ENCODE results near the gene MLANA. TPM values are rescaled to one million over a fixed set of nuclear protein-coding genes. Genes with fewer than 3 reads are reported as not detected.
"Not testable (repeated sequence)": the region's sequence is repeated elsewhere in the genome, so short reads cannot be mapped to it uniquely, and the experiment has no call there.

Gene MLANA
- total RNA-seq, 1 donor from 2014 or later = not detected

DNA sequence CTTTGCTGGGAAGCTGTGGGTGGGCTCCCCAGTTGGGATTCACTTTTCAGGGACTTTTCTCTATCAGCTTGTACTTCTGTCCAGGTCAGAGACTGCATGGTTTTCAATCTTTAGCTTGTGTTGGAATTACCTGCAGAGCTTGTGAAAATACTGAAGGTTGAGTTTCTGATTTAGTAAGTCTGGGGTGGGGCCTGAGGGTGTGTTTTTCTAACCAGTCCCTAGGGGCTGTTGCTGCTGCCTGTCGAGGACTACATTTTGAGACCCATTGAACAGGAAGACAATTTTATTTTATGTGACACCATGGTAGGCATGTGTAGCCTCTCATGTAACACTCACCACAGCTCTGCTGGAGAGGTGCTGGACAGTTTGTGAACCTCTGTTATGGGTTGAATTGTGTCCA is 14.7 kb upstream of the MLANA start:
- no peak overlapping the region for H3K27ac ChIP-seq (ENCODE audit: low read depth, low read length)
- H3K9me3 ChIP-seq (ENCODE audit: insufficient read depth, low read depth, low read length) = no peaks in the 10 kb centered on the region
- Mint-ChIP-seq H3K36me3 (ENCODE audit: low read depth, unreplicated experiment) (peaks cover 2% of the 10 kb centered on the region), H3K4me1 (ENCODE audit: low read depth, unreplicated experiment) (peaks cover 19% of the 10 kb centered on the region), H3K4me3 (ENCODE audit: unreplicated experiment) (no peak overlapping the region), H3K27ac (ENCODE audit: unreplicated experiment) (no peak overlapping the region), H3K27me3 (ENCODE audit: low read depth, unreplicated experiment) (no peaks in the 10 kb centered on the region), H3K9me3 (ENCODE audit: unreplicated experiment) (peaks cover 2% of the 10 kb centered on the region)
- TF ChIP-seq, protein P1, sequence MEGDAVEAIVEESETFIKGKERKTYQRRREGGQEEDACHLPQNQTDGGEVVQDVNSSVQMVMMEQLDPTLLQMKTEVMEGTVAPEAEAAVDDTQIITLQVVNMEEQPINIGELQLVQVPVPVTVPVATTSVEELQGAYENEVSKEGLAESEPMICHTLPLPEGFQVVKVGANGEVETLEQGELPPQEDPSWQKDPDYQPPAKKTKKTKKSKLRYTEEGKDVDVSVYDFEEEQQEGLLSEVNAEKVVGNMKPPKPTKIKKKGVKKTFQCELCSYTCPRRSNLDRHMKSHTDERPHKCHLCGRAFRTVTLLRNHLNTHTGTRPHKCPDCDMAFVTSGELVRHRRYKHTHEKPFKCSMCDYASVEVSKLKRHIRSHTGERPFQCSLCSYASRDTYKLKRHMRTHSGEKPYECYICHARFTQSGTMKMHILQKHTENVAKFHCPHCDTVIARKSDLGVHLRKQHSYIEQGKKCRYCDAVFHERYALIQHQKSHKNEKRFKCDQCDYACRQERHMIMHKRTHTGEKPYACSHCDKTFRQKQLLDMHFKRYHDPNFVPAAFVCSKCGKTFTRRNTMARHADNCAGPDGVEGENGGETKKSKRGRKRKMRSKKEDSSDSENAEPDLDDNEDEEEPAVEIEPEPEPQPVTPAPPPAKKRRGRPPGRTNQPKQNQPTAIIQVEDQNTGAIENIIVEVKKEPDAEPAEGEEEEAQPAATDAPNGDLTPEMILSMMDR (IDR thresholded peaks at IDR 0.05; ENCODE audit: insufficient read depth, low read depth, low read length) = no peak
- TF ChIP-seq EZH2 (IDR thresholded peaks at IDR 0.05; ENCODE audit: insufficient read depth, low read length) = no peak
- H4K20me1 ChIP-seq (ENCODE audit: insufficient read depth, low read length) = no peaks in the 10 kb centered on the region
- H3K4me2 ChIP-seq (ENCODE audit: low read length) = no peak overlapping the region
- H3K4me1 ChIP-seq (ENCODE audit: insufficient read depth, low read length) = peaks cover 4% of the 10 kb centered on the region
- no peak overlapping the region for H3K9ac ChIP-seq (ENCODE audit: low read length)
- FAIRE-seq (no peak), DNase-seq (ENCODE audit: low read depth) (no peak)
- no peaks in the 10 kb centered on the region for H3K79me2 ChIP-seq (ENCODE audit: insufficient read depth, low read length)
- no peaks in the 10 kb centered on the region for H3K27me3 ChIP-seq (ENCODE audit: insufficient read depth, low read length)
- no peak overlapping the region for H3K4me3 ChIP-seq (ENCODE audit: insufficient read depth, low read depth, low read length)
- H2AFZ ChIP-seq (ENCODE audit: low read depth, low read length) = no peak overlapping the region
- H3K36me3 ChIP-seq (ENCODE audit: insufficient read depth, low read length) = no peaks in the 10 kb centered on the region

DNA sequence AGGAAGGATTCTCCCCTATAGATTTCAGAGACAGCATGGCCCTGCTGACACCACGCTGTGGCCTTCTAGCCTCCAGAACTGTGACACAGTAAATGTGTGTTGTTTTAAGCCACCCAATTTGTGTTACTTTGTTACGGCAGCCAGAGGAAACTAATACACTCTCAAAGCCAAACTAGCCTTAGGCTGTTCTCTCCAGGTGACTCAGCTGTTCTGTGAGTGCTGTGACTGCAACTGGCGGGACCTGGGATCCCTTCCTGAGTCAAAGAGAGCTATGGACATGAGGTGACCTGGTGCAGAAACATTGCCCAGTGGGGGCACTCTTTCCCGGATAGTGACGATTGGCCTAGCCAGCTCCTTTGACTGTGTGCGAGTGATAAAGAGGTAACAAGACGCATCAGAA is 14.0 kb upstream of the MLANA start:
- Mint-ChIP-seq H3K9me3 (ENCODE audit: unreplicated experiment) (peaks cover 2% of the 10 kb centered on the region), H3K27ac (ENCODE audit: unreplicated experiment) (no peak overlapping the region), H3K4me3 (ENCODE audit: unreplicated experiment) (no peak overlapping the region), H3K27me3 (ENCODE audit: low read depth, unreplicated experiment) (no peaks in the 10 kb centered on the region), H3K36me3 (ENCODE audit: low read depth, unreplicated experiment) (peaks cover 2% of the 10 kb centered on the region), H3K4me1 (ENCODE audit: low read depth, unreplicated experiment) (peaks cover 19% of the 10 kb centered on the region)
- H3K4me3 ChIP-seq (ENCODE audit: insufficient read depth, low read depth, low read length) = no peak overlapping the region
- H3K9ac ChIP-seq (ENCODE audit: low read length) = no peak overlapping the region
- no peaks in the 10 kb centered on the region for H3K27me3 ChIP-seq (ENCODE audit: insufficient read depth, low read length)
- no peak for FAIRE-seq
- no peaks in the 10 kb centered on the region for H4K20me1 ChIP-seq (ENCODE audit: insufficient read depth, low read length)
- DNase-seq (ENCODE audit: low read depth) = no peak
- no peak overlapping the region for H2AFZ ChIP-seq (ENCODE audit: low read depth, low read length)
- H3K79me2 ChIP-seq (ENCODE audit: insufficient read depth, low read length) = no peaks in the 10 kb centered on the region
- no peak overlapping the region for H3K4me2 ChIP-seq (ENCODE audit: low read length)
- H3K27ac ChIP-seq (ENCODE audit: low read depth, low read length) = no peak overlapping the region
- no peaks in the 10 kb centered on the region for H3K36me3 ChIP-seq (ENCODE audit: insufficient read depth, low read length)
- peaks cover 4% of the 10 kb centered on the region for H3K4me1 ChIP-seq (ENCODE audit: insufficient read depth, low read length)
- H3K9me3 ChIP-seq (ENCODE audit: insufficient read depth, low read depth, low read length) = no peaks in the 10 kb centered on the region
- no peak for TF ChIP-seq EZH2 (IDR thresholded peaks at IDR 0.05; ENCODE audit: insufficient read depth, low read length)
- TF ChIP-seq, protein P1 (IDR thresholded peaks at IDR 0.05; ENCODE audit: insufficient read depth, low read depth, low read length) = no peak

DNA sequence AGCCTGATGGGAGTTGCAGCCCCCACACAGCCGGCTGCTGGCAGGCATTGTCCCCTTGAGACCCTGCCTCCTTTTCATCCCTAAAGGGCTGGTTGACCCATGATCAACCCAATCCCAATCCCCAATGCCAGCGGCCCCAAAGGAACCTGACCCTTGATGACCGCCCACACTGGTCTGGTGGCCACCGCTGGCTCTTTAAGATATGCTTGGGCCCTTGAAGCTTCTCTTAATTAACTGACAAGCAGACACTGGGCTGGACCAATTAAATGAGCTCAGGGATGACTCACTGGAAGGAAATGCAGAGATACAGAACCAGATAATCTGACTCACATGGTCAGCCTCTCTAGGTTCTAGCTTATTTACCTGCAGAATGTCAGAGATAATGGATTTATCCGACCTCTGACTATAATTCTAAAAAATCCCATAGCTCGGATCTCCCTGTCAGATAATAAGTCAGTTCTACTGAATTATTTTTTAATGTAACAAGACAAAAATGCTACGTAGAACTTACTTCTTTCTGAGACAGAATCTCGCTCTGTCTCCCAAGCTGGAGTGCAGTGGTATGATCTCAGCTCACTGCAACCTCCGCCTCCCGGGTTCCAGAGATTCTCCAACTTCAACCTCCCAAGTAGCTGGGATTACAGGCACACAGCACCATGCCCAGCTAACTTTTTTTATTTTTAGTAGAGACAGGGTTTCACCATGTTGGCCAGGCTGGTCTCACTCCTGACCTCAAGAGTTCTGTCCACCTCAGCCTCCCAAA is 11.1 kb upstream of the MLANA start:
- Histone ChIP-seq H3K4me3 (ENCODE audit: insufficient read depth, low read depth, low read length) (peak overlapping the region; percentile 41), H3K9me3 (ENCODE audit: insufficient read depth, low read depth, low read length) (no peaks in the 10 kb centered on the region), H3K9ac (ENCODE audit: low read length) (no peak overlapping the region), H3K79me2 (ENCODE audit: insufficient read depth, low read length) (no peaks in the 10 kb centered on the region), H3K4me1 (ENCODE audit: insufficient read depth, low read length) (peaks cover 4% of the 10 kb centered on the region), H2AFZ (ENCODE audit: low read depth, low read length) (peak overlapping the region; percentile 13), H3K27ac (ENCODE audit: low read depth, low read length) (peak overlapping the region; percentile 14), H3K4me2 (ENCODE audit: low read length) (peak overlapping the region; percentile 77), H3K36me3 (ENCODE audit: insufficient read depth, low read length) (no peaks in the 10 kb centered on the region), H4K20me1 (ENCODE audit: insufficient read depth, low read length) (no peaks in the 10 kb centered on the region), H3K27me3 (ENCODE audit: insufficient read depth, low read length) (no peaks in the 10 kb centered on the region)
- Mint-ChIP-seq H3K27me3 (ENCODE audit: low read depth, unreplicated experiment) (no peaks in the 10 kb centered on the region), H3K4me3 (ENCODE audit: unreplicated experiment) (no peak overlapping the region), H3K36me3 (ENCODE audit: low read depth, unreplicated experiment) (no peaks in the 10 kb centered on the region), H3K4me1 (ENCODE audit: low read depth, unreplicated experiment) (peaks cover 19% of the 10 kb centered on the region), H3K27ac (ENCODE audit: unreplicated experiment) (peak overlapping the region; percentile 89), H3K9me3 (ENCODE audit: unreplicated experiment) (peaks cover 2% of the 10 kb centered on the region)
- no peak for TF ChIP-seq EZH2 (IDR thresholded peaks at IDR 0.05; ENCODE audit: insufficient read depth, low read length)
- TF ChIP-seq, protein P1 (IDR thresholded peaks at IDR 0.05; ENCODE audit: insufficient read depth, low read depth, low read length) = no peak
- DNase-seq (ENCODE audit: low read depth) (peak; percentile 87), FAIRE-seq (no peak)

DNA sequence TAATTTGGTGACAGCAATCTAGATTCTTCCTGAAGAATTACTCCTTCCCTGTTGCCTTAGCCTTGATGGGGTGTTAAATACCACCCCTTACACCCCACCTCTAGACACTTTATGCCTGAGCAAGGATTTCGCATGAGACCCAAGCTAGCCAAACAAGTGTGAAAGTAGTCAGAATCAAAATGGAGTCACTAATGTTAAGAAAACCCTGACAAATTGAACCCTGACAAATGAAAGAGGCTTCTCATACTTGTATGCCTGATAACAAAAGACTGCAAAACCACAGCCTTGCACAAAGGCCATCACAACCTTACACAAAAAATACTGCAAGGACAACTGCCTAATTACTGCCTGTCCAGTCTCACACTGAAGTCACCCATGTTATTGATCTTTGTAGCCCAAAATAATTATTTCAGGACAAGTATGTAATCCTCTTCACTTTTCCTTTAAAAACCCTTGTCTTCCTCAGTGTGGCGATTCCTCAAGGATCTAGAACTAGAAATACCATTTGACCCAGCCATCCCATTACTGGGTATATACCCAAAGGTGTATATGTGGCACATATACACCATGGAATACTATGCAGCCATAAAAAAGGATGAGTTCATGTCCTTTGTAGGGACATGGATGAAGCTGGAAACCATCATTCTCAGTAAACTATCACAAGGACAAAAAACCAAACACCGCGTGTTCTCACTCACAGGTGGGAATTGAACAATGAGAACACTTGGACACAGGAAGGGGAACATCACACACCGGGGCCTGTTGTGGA is 8.3 kb upstream of the MLANA start:
- H3K4me1 Mint-ChIP-seq (ENCODE audit: low read depth, unreplicated experiment) = peaks cover 19% of the 10 kb centered on the region
- H3K27ac ChIP-seq (ENCODE audit: low read depth, low read length); FAIRE-seq; H3K4me3 Mint-ChIP-seq (ENCODE audit: unreplicated experiment); H3K36me3 Mint-ChIP-seq (ENCODE audit: low read depth, unreplicated experiment); H3K4me2 ChIP-seq (ENCODE audit: low read length); H3K27me3 ChIP-seq (ENCODE audit: insufficient read depth, low read length); H4K20me1 ChIP-seq (ENCODE audit: insufficient read depth, low read length); H3K4me1 ChIP-seq (ENCODE audit: insufficient read depth, low read length); H3K9me3 Mint-ChIP-seq (ENCODE audit: unreplicated experiment); H2AFZ ChIP-seq (ENCODE audit: low read depth, low read length); H3K27me3 Mint-ChIP-seq (ENCODE audit: low read depth, unreplicated experiment); H3K4me3 ChIP-seq (ENCODE audit: insufficient read depth, low read depth, low read length); H3K79me2 ChIP-seq (ENCODE audit: insufficient read depth, low read length); H3K36me3 ChIP-seq (ENCODE audit: insufficient read depth, low read length); DNase-seq (ENCODE audit: low read depth); H3K9ac ChIP-seq (ENCODE audit: low read length); H3K9me3 ChIP-seq (ENCODE audit: insufficient read depth, low read depth, low read length): not testable (repeated sequence)
- peak overlapping the region; percentile 62 for H3K27ac Mint-ChIP-seq (ENCODE audit: unreplicated experiment)

All from astrocyte (in vitro differentiated cells and primary cell).